Neural cell (in vitro differentiated cells): ENCODE data around the gene SERGEF. TPM values are rescaled to one million over a fixed set of nuclear protein-coding genes. Genes with fewer than 3 reads are reported as not detected.

Experiments
- H2AFZ ChIP-seq: fragments of 200-600, 300-800 bp; sonication (generic), shearing (Covaris generic); 2 replicates; pipeline ENCODE4 v1.6.0; 2014; ENCODE audit warnings: low read depth, mild to moderate bottlenecking, antibody characterized with exemption, low read length, moderate library complexity
- H3F3A ChIP-seq: fragments of 200-600 bp; shearing (Covaris generic); 2 replicates; pipeline ENCODE4 v1.6.1; 2016; ENCODE audit warnings: mild to moderate bottlenecking, moderate library complexity, mixed read lengths, antibody characterized with exemption, low read length; ENCODE audit not compliant: insufficient read depth, poor library complexity, severe bottlenecking
- H3K27ac ChIP-seq: fragments of 200-600, 300-800 bp; sonication (generic), shearing (Covaris generic); 2 replicates; pipeline ENCODE4 v1.5.1; 2014; ENCODE audit warnings: mild to moderate bottlenecking, low read length, moderate library complexity
- H3K27me3 ChIP-seq: fragments of 300-800, 200-600 bp; sonication (generic), shearing (Covaris generic); 2 replicates; pipeline ENCODE4 v1.6.0; 2014; ENCODE audit warnings: mild to moderate bottlenecking, low read depth, low read length, moderate library complexity; ENCODE audit not compliant: insufficient read depth
- H3K36me3 ChIP-seq: fragments of 300-800, 200-600 bp; sonication (generic), shearing (Covaris generic); 2 replicates; pipeline ENCODE4 v1.5.1; 2014; ENCODE audit warnings: mild to moderate bottlenecking, antibody characterized with exemption, low read length, moderate library complexity; ENCODE audit not compliant: insufficient read depth
- H3K4me2 ChIP-seq: fragments of 300-800, 200-600 bp; sonication (generic), shearing (Covaris generic); 2 replicates; pipeline ENCODE4 v1.6.0; 2014; ENCODE audit warnings: mild to moderate bottlenecking, low read length
- H3K4me3 ChIP-seq: fragments of 300-800, 200-600 bp; sonication (generic), shearing (Covaris generic); 2 replicates; pipeline ENCODE4 v1.5.1; 2014; ENCODE audit warnings: mild to moderate bottlenecking, low read length, moderate library complexity
- H3K79me2 ChIP-seq: fragments of 200-600 bp; shearing (Covaris generic); replicated peaks from 2 replicates; pipeline ENCODE4 v1.6.0; 2014; ENCODE audit warnings: mild to moderate bottlenecking, low read length, moderate library complexity; ENCODE audit not compliant: insufficient read depth
- H3K9ac ChIP-seq: fragments of 300-800, 200-600 bp; sonication (generic), shearing (Covaris generic); 2 replicates; pipeline ENCODE4 v1.6.1; 2016; ENCODE audit warnings: mild to moderate bottlenecking, low read length, mixed read lengths
- H3K9me2 ChIP-seq: fragments of 200-600 bp; shearing (Covaris generic); 2 replicates; pipeline ENCODE4 v1.6.1; 2016; ENCODE audit warnings: mild to moderate bottlenecking, low read length, mixed read lengths; ENCODE audit not compliant: insufficient read depth
- H3K9me3 ChIP-seq: fragments of 200-600, 300-800 bp; sonication (generic), shearing (Covaris generic); 2 replicates; pipeline ENCODE4 v1.6.1; 2016; ENCODE audit warnings: mild to moderate bottlenecking, mixed run types, low read length, moderate library complexity, mixed read lengths
- H4K20me1 ChIP-seq: fragments of 200-600 bp; shearing (Covaris generic); 2 replicates; pipeline ENCODE4 v1.6.1; 2016; ENCODE audit warnings: mild to moderate bottlenecking, mixed run types; ENCODE audit not compliant: insufficient read depth
- EP300 ChIP-seq: fragments of 450-650 bp; conservative IDR thresholded peaks from 2 replicates; pipeline ENCODE4 v1.6.1; 2014; ENCODE audit warnings: antibody characterized with exemption, mild to moderate bottlenecking, moderate library complexity; ENCODE audit not compliant: poor library complexity, severe bottlenecking
- EZH2 ChIP-seq: fragments of 200-600, 300-800 bp; shearing (Covaris generic), sonication (generic); IDR thresholded peaks from 2 replicates; pipeline ENCODE4 v1.6.1; 2014; ENCODE audit warnings: antibody characterized with exemption, low read length, borderline replicate concordance, mild to moderate bottlenecking; ENCODE audit not compliant: insufficient read depth, poor library complexity, severe bottlenecking
- MXI1 ChIP-seq: fragments of 450-650 bp; conservative IDR thresholded peaks from 2 replicates; pipeline ENCODE4 v1.6.1; 2014; ENCODE audit warnings: antibody characterized with exemption, mild to moderate bottlenecking; ENCODE audit not compliant: poor library complexity, severe bottlenecking
- POLR2AphosphoS5 ChIP-seq: IDR thresholded peaks from 2 replicates; pipeline ENCODE4 v1.6.1; 2012
- RAD21 ChIP-seq: fragments of 450-650 bp; conservative IDR thresholded peaks from 2 replicates; pipeline ENCODE4 v1.6.1; 2014; ENCODE audit warnings: antibody characterized with exemption, mild to moderate bottlenecking, moderate library complexity
- SMC3 ChIP-seq: fragments of 450-650 bp; conservative IDR thresholded peaks from 2 replicates; pipeline ENCODE4 v1.6.1; 2014; ENCODE audit warnings: antibody characterized with exemption, mild to moderate bottlenecking, moderate library complexity; ENCODE audit not compliant: poor library complexity
- TAF1 ChIP-seq: IDR thresholded peaks from 2 replicates; pipeline ENCODE4 v1.6.1; 2012; ENCODE audit warnings: low read depth
- polyA plus RNA-seq: library from polyadenylated mRNA; depleted of rRNA; stranded (reverse); fragments of >200 nt; gene quantifications from 2 replicates; pipeline ENCODE4 v1.2.3, GENCODE V29; 2014
- TF ChIP-seq, protein P1 (sequence below): fragments of 450-650 bp; IDR thresholded peaks from 2 replicates; pipeline ENCODE4 v1.5.1; 2014; ENCODE audit warnings: antibody characterized with exemption, mild to moderate bottlenecking, moderate library complexity; ENCODE audit not compliant: poor library complexity, severe bottlenecking
- TF ChIP-seq, protein P2 (sequence below): IDR thresholded peaks from 2 replicates; pipeline ENCODE4 v1.6.1; 2012; ENCODE audit warnings: borderline replicate concordance

SERGEF gene
- polyA plus RNA-seq, 1 donor from 2014 or later = 49.6 TPM

DNA sequence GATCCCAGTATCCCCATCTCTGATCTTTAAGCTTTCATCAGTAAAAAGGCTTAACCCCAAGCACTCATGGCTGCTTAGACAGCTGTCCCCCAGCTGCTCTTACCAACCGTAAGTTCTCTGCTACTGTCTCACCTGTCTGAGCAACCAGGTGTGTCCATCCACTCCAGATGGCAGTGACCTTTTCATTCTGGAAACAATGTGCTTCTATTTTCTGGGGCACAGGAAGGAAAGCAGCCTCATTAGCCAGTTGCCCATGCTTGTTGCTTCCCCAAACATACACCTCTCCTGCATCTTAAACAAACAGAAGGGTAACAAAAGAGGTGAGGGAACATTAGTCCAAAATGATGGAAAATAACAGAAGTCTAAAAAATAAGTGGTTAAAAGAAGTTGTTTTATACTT lies 24.4 kb downstream of the SERGEF start:
- H3K9me2 ChIP-seq = no peaks in the 10 kb centered on the region
- H3K4me2 ChIP-seq = no peak overlapping the region
- no peaks in the 10 kb centered on the region for H3K27me3 ChIP-seq
- H3F3A ChIP-seq = no peaks in the 10 kb centered on the region
- peaks cover 6% of the 10 kb centered on the region for H3K36me3 ChIP-seq
- no peak overlapping the region for H3K9ac ChIP-seq
- H3K9me3 ChIP-seq = no peaks in the 10 kb centered on the region
- no peak overlapping the region for H3K27ac ChIP-seq
- H2AFZ ChIP-seq = no peak overlapping the region
- TF ChIP-seq SMC3 (no peak), TAF1 (no peak), EZH2 (no peak), MXI1 (no peak)
- no peaks in the 10 kb centered on the region for H4K20me1 ChIP-seq
- no peaks in the 10 kb centered on the region for H3K79me2 ChIP-seq
- no peak overlapping the region for H3K4me3 ChIP-seq

DNA sequence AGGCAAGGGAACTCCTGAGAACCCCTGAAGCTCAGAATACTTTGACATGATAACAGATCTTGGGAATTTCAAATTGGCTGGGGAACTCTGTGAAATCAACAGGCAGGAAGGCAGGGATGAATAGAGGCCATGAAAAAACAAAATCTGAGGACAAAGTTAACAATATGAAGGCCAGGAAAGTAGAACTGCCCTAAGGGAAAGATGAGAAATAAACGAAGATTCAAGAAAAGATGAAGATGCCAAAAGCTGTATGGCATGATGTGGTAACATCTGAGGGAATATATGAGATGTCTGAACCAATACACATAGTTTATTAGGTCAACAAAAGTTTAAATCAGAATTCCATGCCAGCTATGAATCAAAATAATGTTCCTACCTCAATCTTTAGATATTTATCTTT lies 25.0 kb downstream of the SERGEF start:
- H3F3A ChIP-seq = no peaks in the 10 kb centered on the region
- H3K27ac ChIP-seq = no peak overlapping the region
- no peak overlapping the region for H3K9ac ChIP-seq
- H3K27me3 ChIP-seq = no peaks in the 10 kb centered on the region
- H3K9me3 ChIP-seq = no peaks in the 10 kb centered on the region
- H3K36me3 ChIP-seq = peaks cover 6% of the 10 kb centered on the region
- H3K79me2 ChIP-seq = no peaks in the 10 kb centered on the region
- H3K9me2 ChIP-seq = no peaks in the 10 kb centered on the region
- no peak overlapping the region for H2AFZ ChIP-seq
- no peak for TF ChIP-seq EP300
- TF ChIP-seq EZH2 = no peak
- no peak for TF ChIP-seq SMC3
- TF ChIP-seq, protein P1, sequence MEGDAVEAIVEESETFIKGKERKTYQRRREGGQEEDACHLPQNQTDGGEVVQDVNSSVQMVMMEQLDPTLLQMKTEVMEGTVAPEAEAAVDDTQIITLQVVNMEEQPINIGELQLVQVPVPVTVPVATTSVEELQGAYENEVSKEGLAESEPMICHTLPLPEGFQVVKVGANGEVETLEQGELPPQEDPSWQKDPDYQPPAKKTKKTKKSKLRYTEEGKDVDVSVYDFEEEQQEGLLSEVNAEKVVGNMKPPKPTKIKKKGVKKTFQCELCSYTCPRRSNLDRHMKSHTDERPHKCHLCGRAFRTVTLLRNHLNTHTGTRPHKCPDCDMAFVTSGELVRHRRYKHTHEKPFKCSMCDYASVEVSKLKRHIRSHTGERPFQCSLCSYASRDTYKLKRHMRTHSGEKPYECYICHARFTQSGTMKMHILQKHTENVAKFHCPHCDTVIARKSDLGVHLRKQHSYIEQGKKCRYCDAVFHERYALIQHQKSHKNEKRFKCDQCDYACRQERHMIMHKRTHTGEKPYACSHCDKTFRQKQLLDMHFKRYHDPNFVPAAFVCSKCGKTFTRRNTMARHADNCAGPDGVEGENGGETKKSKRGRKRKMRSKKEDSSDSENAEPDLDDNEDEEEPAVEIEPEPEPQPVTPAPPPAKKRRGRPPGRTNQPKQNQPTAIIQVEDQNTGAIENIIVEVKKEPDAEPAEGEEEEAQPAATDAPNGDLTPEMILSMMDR = no peak
- no peak for TF ChIP-seq POLR2AphosphoS5
- TF ChIP-seq MXI1 = no peak
- TF ChIP-seq RAD21 = no peak
- TF ChIP-seq, protein P2, sequence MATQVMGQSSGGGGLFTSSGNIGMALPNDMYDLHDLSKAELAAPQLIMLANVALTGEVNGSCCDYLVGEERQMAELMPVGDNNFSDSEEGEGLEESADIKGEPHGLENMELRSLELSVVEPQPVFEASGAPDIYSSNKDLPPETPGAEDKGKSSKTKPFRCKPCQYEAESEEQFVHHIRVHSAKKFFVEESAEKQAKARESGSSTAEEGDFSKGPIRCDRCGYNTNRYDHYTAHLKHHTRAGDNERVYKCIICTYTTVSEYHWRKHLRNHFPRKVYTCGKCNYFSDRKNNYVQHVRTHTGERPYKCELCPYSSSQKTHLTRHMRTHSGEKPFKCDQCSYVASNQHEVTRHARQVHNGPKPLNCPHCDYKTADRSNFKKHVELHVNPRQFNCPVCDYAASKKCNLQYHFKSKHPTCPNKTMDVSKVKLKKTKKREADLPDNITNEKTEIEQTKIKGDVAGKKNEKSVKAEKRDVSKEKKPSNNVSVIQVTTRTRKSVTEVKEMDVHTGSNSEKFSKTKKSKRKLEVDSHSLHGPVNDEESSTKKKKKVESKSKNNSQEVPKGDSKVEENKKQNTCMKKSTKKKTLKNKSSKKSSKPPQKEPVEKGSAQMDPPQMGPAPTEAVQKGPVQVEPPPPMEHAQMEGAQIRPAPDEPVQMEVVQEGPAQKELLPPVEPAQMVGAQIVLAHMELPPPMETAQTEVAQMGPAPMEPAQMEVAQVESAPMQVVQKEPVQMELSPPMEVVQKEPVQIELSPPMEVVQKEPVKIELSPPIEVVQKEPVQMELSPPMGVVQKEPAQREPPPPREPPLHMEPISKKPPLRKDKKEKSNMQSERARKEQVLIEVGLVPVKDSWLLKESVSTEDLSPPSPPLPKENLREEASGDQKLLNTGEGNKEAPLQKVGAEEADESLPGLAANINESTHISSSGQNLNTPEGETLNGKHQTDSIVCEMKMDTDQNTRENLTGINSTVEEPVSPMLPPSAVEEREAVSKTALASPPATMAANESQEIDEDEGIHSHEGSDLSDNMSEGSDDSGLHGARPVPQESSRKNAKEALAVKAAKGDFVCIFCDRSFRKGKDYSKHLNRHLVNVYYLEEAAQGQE = no peak
- TF ChIP-seq TAF1 = no peak
- no peak overlapping the region for H3K4me3 ChIP-seq
- no peaks in the 10 kb centered on the region for H4K20me1 ChIP-seq
- no peak overlapping the region for H3K4me2 ChIP-seq
